GM23338 (cell line): Measurements from ENCODE around the gene OSBPL10. TPM values are rescaled to one million over a fixed set of nuclear protein-coding genes. Genes with fewer than 3 reads are reported as not detected.

Experiments used
- ATAC-seq: fragments of 200-7000 bp; cut with Tn5 transposase; 3 replicates; pipeline ENCODE4 v1.9.1; 2020
- DNase-seq: peaks from one replicate; pipeline ENCODE4 v3.0.0-alpha.2; 2015; ENCODE audit warnings: low spot score
- H2AFZ ChIP-seq: fragments of 200-600 bp; sonication (generic); 2 replicates; pipeline ENCODE4 v1.8.0; 2016; ENCODE audit warnings: antibody characterized with exemption, mild to moderate bottlenecking, moderate library complexity
- H3F3A ChIP-seq: fragments of 200-600 bp; sonication (generic); replicated peaks from 2 replicates; pipeline ENCODE4 v1.8.0; 2017; ENCODE audit warnings: antibody characterized with exemption, mixed run types, low read depth
- H3K27ac ChIP-seq: fragments of 200-600 bp; sonication (generic); 2 replicates; pipeline ENCODE4 v1.6.1; 2016; ENCODE audit warnings: low read depth
- H3K27me3 ChIP-seq: fragments of 200-600 bp; sonication (generic); 2 replicates; pipeline ENCODE4 v1.8.0; 2016; ENCODE audit warnings: mild to moderate bottlenecking, mixed run types, moderate library complexity; ENCODE audit not compliant: insufficient read depth
- H3K36me3 ChIP-seq: fragments of 200-600 bp; sonication (generic); 2 replicates; pipeline ENCODE4 v1.8.0; 2016; ENCODE audit warnings: mild to moderate bottlenecking; ENCODE audit not compliant: insufficient read depth
- H3K4me1 ChIP-seq: fragments of 200-600 bp; sonication (generic); 2 replicates; pipeline ENCODE4 v1.8.0; 2016; ENCODE audit warnings: mild to moderate bottlenecking, moderate library complexity; ENCODE audit not compliant: insufficient read depth
- H3K4me2 ChIP-seq: fragments of 200-600 bp; sonication (generic); 2 replicates; pipeline ENCODE4 v1.7.1; 2017; ENCODE audit warnings: mixed run types
- H3K4me3 ChIP-seq: fragments of 200-600 bp; sonication (generic); 2 replicates; pipeline ENCODE4 v1.6.1; 2016; ENCODE audit warnings: mixed run types
- H3K79me2 ChIP-seq: fragments of 200-600 bp; sonication (generic); replicated peaks from 2 replicates; pipeline ENCODE4 v1.8.0; 2017; ENCODE audit warnings: mild to moderate bottlenecking; ENCODE audit not compliant: insufficient read depth
- H3K9me2 ChIP-seq: fragments of 200-600 bp; sonication (generic); 2 replicates; pipeline ENCODE4 v1.8.0; 2017; ENCODE audit not compliant: insufficient read depth
- H4K20me1 ChIP-seq: fragments of 200-600 bp; sonication (generic); replicated peaks from 2 replicates; pipeline ENCODE4 v1.8.0; 2017; ENCODE audit warnings: mild to moderate bottlenecking; ENCODE audit not compliant: insufficient read depth
- H3K27ac Mint-ChIP-seq: 2 replicates; pipeline ENCODE4 v1.8.0; 2020; ENCODE audit warnings: inconsistent platforms, mild to moderate bottlenecking, moderate library complexity, mixed read lengths
- H3K27me3 Mint-ChIP-seq: 3 replicates; pipeline ENCODE4 v1.8.0; 2022; ENCODE audit warnings: low read depth, mild to moderate bottlenecking, moderate library complexity, mixed read lengths, inconsistent platforms; ENCODE audit not compliant: insufficient read depth, poor library complexity
- H3K36me3 Mint-ChIP-seq: 3 replicates; pipeline ENCODE4 v1.8.0; 2021; ENCODE audit warnings: low read depth, mild to moderate bottlenecking, inconsistent platforms, moderate library complexity, mixed read lengths
- H3K4me1 Mint-ChIP-seq: 3 replicates; pipeline ENCODE4 v1.8.0; 2020; ENCODE audit warnings: mild to moderate bottlenecking, inconsistent platforms, mixed read lengths
- H3K4me3 Mint-ChIP-seq: 3 replicates; pipeline ENCODE4 v1.8.0; 2021; ENCODE audit warnings: moderate library complexity, mild to moderate bottlenecking, inconsistent platforms, mixed read lengths
- H3K9me3 Mint-ChIP-seq: 3 replicates; pipeline ENCODE4 v1.8.0; 2020; ENCODE audit warnings: moderate library complexity, mild to moderate bottlenecking, inconsistent platforms, mixed read lengths
- CREB1 ChIP-seq: fragments of 250-450 bp; sonication (Bioruptor Pico); IDR thresholded peaks from 2 replicates; pipeline ENCODE4 v1.5.0; 2020; ENCODE audit warnings: low read depth, mild to moderate bottlenecking, moderate library complexity
- CTCF ChIP-seq, 2 experiments: fragments of 200-600 bp in 1 of 2; sonication (generic) in 1 of 2; conservative IDR thresholded peaks; 2 replicates each; pipeline versions ENCODE4 v1.5.1 to v1.6.1; 2016 to 2017; ENCODE audit warnings: antibody characterized with exemption in 2 of 2, low read depth in 2 of 2, mild to moderate bottlenecking in 2 of 2, moderate library complexity in 1 of 2
- ETS1 ChIP-seq: IDR thresholded peaks from 2 replicates; pipeline ENCODE4 v1.6.1; 2016; ENCODE audit warnings: antibody characterized with exemption
- EZH2 ChIP-seq: fragments of 200-600 bp; sonication (generic); IDR thresholded peaks from one replicate; pipeline ENCODE4 v1.8.0; 2017; ENCODE audit warnings: antibody characterized with exemption, mild to moderate bottlenecking, low read depth; ENCODE audit not compliant: unreplicated experiment
- EZH2phosphoT487 ChIP-seq: fragments of 200-600 bp; sonication (generic); IDR thresholded peaks from one replicate; pipeline ENCODE4 v1.8.1; 2018; ENCODE audit warnings: antibody characterized with exemption; ENCODE audit not compliant: unreplicated experiment
- JUNB ChIP-seq: IDR thresholded peaks from one replicate; pipeline ENCODE4 v1.6.1; 2016; ENCODE audit warnings: antibody characterized with exemption; ENCODE audit not compliant: unreplicated experiment
- NANOG ChIP-seq: IDR thresholded peaks from 2 replicates; pipeline ENCODE4 v1.6.1; 2016; ENCODE audit warnings: antibody characterized with exemption, borderline replicate concordance
- POLR2AphosphoS5 ChIP-seq: IDR thresholded peaks from 2 replicates; pipeline ENCODE4 v1.6.1; 2016; ENCODE audit warnings: antibody characterized with exemption, low read depth
- REST ChIP-seq: IDR thresholded peaks from one replicate; pipeline ENCODE4 v1.6.1; 2018; ENCODE audit warnings: antibody characterized with exemption; ENCODE audit not compliant: unreplicated experiment
- STAT1 ChIP-seq: IDR thresholded peaks from one replicate; pipeline ENCODE4 v1.6.1; 2016; ENCODE audit warnings: antibody characterized with exemption; ENCODE audit not compliant: unreplicated experiment
- ZNF114 ChIP-seq: fragments of 250-450 bp; sonication (Bioruptor Pico); IDR thresholded peaks from 2 replicates; pipeline ENCODE4 v1.5.0; 2020; ENCODE audit warnings: mild to moderate bottlenecking, moderate library complexity
- ZNF331 ChIP-seq: fragments of 250-450 bp; sonication (Bioruptor Pico); IDR thresholded peaks from 2 replicates; pipeline ENCODE4 v1.5.0; 2020; ENCODE audit warnings: low read depth, mild to moderate bottlenecking, moderate library complexity
- ZNF462 ChIP-seq: fragments of 250-450 bp; sonication (Bioruptor Pico); IDR thresholded peaks from 2 replicates; pipeline ENCODE4 v1.5.0; 2020; ENCODE audit warnings: mild to moderate bottlenecking, moderate library complexity
- polyA plus RNA-seq: library from polyadenylated mRNA; unstranded; fragments of >200 nt; fragmentation: Nextera tagmentation; extraction: Ambion mirVana; gene quantifications from 2 replicates; pipeline ENCODE4 v1.2.1, GENCODE V29; 2016
- total RNA-seq: library from RNA; depleted of rRNA; stranded (reverse); fragments of >200 nt; shearing (Covaris generic); gene quantifications from 2 replicates; pipeline ENCODE4 v1.2.3, GENCODE V29; 2014

OSBPL10 gene
- total and polyA plus RNA-seq, 2 experiments from 2014 or later, result 23.8 to 149 TPM

GRCh38 chr3:31833391-31834190, 147.5 kb downstream of the OSBPL10 start:
- Mint-ChIP-seq H3K27ac (peak overlapping the region; percentile 85), H3K4me1 (peaks cover 44% of the 10 kb centered on the region), H3K9me3 (no peaks in the 10 kb centered on the region; the same call in 2 of the 3 replicates), H3K27me3 (peaks cover 7% of the 10 kb centered on the region), H3K4me3 (no peak overlapping the region), H3K36me3 (no peaks in the 10 kb centered on the region)
- Histone ChIP-seq H3F3A (no peaks in the 10 kb centered on the region), H3K36me3 (no peaks in the 10 kb centered on the region), H3K4me3 (no peak overlapping the region), H2AFZ (no peak overlapping the region), H3K4me2 (0 out of 2 replicates have a peak overlapping the region, but pooled peaks have one; percentile 6), H3K27ac (no peak overlapping the region), H3K4me1 (peaks cover 35% of the 10 kb centered on the region), H3K27me3 (no peaks in the 10 kb centered on the region), H3K9me2 (no peaks in the 10 kb centered on the region), H4K20me1 (peaks cover 27% of the 10 kb centered on the region; the same call in 1 of the 2 replicates), H3K79me2 (peaks cover 89% of the 10 kb centered on the region)
- DNase-seq (no peak), ATAC-seq (no peak)
- TF ChIP-seq CREB1 (CRISPR knock-in tag) (no peak), EZH2phosphoT487 (no peak), POLR2AphosphoS5 (no peak), ZNF114 (no peak), EZH2 (no peak), JUNB (no peak), NANOG (no peak), CTCF (conservative IDR thresholded peaks at IDR 0.05; ENCODE audit: low read depth in 2 of 2) (no peak), ETS1 (no peak), STAT1 (no peak), ZNF462 (no peak), ZNF331 (CRISPR knock-in tag) (no peak), REST (no peak)
